Measurements from ENCODE around the gene EPB42.

- TF ChIP-seq CTCF (IDR thresholded peaks at IDR 0.05) (no peak), POLR2AphosphoS5 (IDR thresholded peaks at IDR 0.05) (no peak), POLR2A (IDR thresholded peaks at IDR 0.05) (no peak)
Observed at GRCh38 chr15:43266834-43267233, 46.0 kb upstream of the EPB42 start, which contains the start of gene TGM5.
